K562 (cell line): Measurements from ENCODE around the gene BRMS1.

Experiments
- CREM ChIP-seq: IDR thresholded peaks from 2 replicates; pipeline ENCODE4 v1.6.1; 2014; ENCODE audit warnings: antibody characterized with exemption, low read depth
- PCBP1 ChIP-seq: fragments of 200-400 bp; formaldehyde crosslinking; IDR thresholded peaks from 2 replicates; pipeline ENCODE4 v1.6.1; 2018; ENCODE audit warnings: mild to moderate bottlenecking, low read depth, low read length; ENCODE audit not compliant: poor library complexity, severe bottlenecking
- TBL1XR1 ChIP-seq, 2 experiments: IDR thresholded peaks; 2 replicates each; pipeline ENCODE4 v1.6.1; 2012; ENCODE audit warnings: improper control_type of control experiment in 2 of 2, low read length in 2 of 2, mild to moderate bottlenecking in 1 of 2
- ZNF174 ChIP-seq: fragments of 250-450 bp; sonication (Bioruptor Pico); IDR thresholded peaks from 2 replicates; pipeline ENCODE4 v1.4.0; 2020; ENCODE audit warnings: mild to moderate bottlenecking
- TF ChIP-seq, protein P1 (sequence below): sonication (generic); formaldehyde crosslinking; IDR thresholded peaks from 2 replicates; pipeline ENCODE4 v1.8.1; 2023; ENCODE audit warnings: mild to moderate bottlenecking, missing genetic modification reagents
- TF ChIP-seq, protein P2 (sequence below), 3 experiments: IDR thresholded peaks in 2 of 3; conservative IDR thresholded peaks in 1 of 3; 2 replicates each; pipeline ENCODE4 v1.5.1; 2011 to 2012; ENCODE audit warnings: low read length in 3 of 3, mild to moderate bottlenecking in 3 of 3, control low read depth in 2 of 3, improper control_type of control experiment in 1 of 3, inconsistent platforms in 1 of 3, low read depth in 1 of 3, mixed read lengths in 1 of 3, moderate library complexity in 1 of 3; ENCODE audit not compliant: insufficient read depth in 2 of 3
- TF ChIP-seq, protein P3 (sequence below): fragments of 250-450 bp; sonication (Bioruptor Pico); IDR thresholded peaks from 2 replicates; pipeline ENCODE4 v1.8.0; 2021; ENCODE audit warnings: moderate library complexity, mild to moderate bottlenecking, inconsistent platforms

DNA sequence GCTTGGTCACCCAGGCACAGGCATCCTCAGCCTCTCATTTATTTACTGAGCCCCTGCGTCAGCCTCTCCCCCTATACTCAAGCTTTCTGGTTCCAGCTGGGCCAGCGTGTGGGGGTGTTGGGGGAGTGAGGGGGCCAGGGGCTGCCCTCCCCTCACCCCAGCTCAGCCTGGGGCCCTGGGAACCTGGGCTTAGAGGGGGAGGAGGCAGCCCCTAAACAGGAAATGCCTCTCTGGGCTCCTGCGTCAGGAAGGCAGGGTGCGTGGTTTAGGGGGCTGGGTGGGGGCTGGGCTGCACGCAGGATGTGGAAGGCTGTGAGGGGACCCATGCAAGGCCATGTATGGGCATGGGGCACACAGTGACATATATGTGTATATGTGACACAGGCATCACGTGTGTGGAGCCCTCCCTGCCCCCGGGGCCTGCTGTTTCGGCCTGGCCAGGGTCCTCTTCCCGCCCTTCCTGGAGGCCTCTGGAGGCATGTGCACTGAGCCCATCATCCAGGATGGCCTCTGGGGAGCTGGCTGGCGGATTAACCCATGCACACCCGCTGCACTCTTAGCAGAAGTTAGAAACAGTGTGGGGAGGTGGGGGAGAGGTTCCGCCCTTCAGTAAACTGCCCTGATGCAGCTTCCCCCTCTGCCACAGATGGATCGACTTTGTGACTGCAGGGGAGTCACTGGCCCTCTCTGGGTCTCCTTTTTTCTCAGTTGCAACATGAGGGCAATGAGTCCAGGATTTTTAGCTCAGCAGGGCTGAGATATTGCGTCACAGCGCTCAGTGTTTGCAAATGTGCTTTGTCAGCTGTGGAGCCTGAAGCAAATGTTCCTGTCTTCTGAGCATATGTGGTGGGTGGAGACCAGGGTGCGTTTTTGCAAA, 26.9 kb downstream of the BRMS1 start:
- no peak for TF ChIP-seq CREM
- TF ChIP-seq TBL1XR1 (IDR thresholded peaks at IDR 0.05; ENCODE audit: low read length in 2 of 2), result no peak
- TF ChIP-seq, protein P1, sequence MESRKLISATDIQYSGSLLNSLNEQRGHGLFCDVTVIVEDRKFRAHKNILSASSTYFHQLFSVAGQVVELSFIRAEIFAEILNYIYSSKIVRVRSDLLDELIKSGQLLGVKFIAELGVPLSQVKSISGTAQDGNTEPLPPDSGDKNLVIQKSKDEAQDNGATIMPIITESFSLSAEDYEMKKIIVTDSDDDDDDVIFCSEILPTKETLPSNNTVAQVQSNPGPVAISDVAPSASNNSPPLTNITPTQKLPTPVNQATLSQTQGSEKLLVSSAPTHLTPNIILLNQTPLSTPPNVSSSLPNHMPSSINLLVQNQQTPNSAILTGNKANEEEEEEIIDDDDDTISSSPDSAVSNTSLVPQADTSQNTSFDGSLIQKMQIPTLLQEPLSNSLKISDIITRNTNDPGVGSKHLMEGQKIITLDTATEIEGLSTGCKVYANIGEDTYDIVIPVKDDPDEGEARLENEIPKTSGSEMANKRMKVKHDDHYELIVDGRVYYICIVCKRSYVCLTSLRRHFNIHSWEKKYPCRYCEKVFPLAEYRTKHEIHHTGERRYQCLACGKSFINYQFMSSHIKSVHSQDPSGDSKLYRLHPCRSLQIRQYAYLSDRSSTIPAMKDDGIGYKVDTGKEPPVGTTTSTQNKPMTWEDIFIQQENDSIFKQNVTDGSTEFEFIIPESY (CRISPR knock-in tag), result no peak
- TF ChIP-seq ZNF174 (CRISPR knock-in tag), result no peak
- no peak for TF ChIP-seq PCBP1
- TF ChIP-seq, protein P2, sequence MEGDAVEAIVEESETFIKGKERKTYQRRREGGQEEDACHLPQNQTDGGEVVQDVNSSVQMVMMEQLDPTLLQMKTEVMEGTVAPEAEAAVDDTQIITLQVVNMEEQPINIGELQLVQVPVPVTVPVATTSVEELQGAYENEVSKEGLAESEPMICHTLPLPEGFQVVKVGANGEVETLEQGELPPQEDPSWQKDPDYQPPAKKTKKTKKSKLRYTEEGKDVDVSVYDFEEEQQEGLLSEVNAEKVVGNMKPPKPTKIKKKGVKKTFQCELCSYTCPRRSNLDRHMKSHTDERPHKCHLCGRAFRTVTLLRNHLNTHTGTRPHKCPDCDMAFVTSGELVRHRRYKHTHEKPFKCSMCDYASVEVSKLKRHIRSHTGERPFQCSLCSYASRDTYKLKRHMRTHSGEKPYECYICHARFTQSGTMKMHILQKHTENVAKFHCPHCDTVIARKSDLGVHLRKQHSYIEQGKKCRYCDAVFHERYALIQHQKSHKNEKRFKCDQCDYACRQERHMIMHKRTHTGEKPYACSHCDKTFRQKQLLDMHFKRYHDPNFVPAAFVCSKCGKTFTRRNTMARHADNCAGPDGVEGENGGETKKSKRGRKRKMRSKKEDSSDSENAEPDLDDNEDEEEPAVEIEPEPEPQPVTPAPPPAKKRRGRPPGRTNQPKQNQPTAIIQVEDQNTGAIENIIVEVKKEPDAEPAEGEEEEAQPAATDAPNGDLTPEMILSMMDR (IDR thresholded peaks at IDR 0.05 in 2 of 3, conservative IDR thresholded peaks at IDR 0.05 in 1 of 3; ENCODE audit: insufficient read depth in 2 of 3, low read depth in 1 of 3, low read length in 3 of 3), result no peak
- TF ChIP-seq, protein P3, sequence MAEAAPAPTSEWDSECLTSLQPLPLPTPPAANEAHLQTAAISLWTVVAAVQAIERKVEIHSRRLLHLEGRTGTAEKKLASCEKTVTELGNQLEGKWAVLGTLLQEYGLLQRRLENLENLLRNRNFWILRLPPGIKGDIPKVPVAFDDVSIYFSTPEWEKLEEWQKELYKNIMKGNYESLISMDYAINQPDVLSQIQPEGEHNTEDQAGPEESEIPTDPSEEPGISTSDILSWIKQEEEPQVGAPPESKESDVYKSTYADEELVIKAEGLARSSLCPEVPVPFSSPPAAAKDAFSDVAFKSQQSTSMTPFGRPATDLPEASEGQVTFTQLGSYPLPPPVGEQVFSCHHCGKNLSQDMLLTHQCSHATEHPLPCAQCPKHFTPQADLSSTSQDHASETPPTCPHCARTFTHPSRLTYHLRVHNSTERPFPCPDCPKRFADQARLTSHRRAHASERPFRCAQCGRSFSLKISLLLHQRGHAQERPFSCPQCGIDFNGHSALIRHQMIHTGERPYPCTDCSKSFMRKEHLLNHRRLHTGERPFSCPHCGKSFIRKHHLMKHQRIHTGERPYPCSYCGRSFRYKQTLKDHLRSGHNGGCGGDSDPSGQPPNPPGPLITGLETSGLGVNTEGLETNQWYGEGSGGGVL (CRISPR knock-in tag), result no peak
